ENCODE measurements around the gene SLC28A2. TPM values are rescaled to one million over a fixed set of nuclear protein-coding genes. Genes with fewer than 3 reads are reported as not detected.
A peak's percentile ranks its signal among the peaks of the same experiment; 100 is the strongest.
"Not testable (repeated sequence)": the region's sequence is repeated elsewhere in the genome, so short reads cannot be mapped to it uniquely, and the experiment has no call there.

The SLC28A2 gene
- total RNA-seq, 1 experiment from 2014 or later = not detected

DNA sequence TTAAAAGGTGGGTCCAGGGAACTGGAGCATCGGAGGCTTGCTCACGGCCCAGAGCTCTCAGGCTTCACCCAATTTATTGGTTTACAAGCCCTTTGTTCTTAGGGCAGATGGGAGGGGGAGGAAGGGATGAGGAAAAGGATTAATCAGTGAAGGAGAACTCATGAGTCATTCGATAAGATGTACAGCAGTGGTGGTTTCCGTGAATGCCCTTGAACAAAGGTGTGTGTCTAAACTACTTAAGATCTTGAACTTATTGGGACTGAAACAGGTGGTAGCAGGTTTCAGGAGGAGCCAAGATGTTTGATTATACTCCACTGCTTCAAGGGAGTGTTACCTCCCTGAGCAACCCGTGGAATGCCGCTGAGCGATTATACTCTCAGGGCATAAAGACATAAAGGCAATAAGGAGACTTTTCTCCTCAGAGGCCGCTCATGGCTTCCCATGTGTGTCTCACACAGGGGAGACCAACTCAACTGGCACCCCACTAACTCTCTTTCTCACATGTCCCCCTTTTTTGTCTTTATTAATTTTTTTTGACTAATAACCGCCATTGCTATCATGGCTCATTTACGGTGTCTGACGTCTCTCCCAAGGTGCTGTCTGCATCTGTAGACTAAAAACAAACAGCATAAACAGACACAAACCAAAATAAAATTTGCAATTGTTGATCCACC is 17.3 kb upstream of the SLC28A2 start:
- Mint-ChIP-seq H3K36me3 (ENCODE audit: insufficient read depth, unreplicated experiment) (no peaks in the 10 kb centered on the region), H3K4me3 (ENCODE audit: low read depth, unreplicated experiment) (no peak overlapping the region), H3K27me3 (ENCODE audit: unreplicated experiment) (no peaks in the 10 kb centered on the region), H3K4me1 (ENCODE audit: low read depth, unreplicated experiment) (no peaks in the 10 kb centered on the region), H3K9me3 (ENCODE audit: low read depth, unreplicated experiment) (peaks cover 10% of the 10 kb centered on the region), H3K27ac (ENCODE audit: unreplicated experiment) (no peak overlapping the region)
- DNase-seq = peak; percentile 7
- TF ChIP-seq, protein P1, sequence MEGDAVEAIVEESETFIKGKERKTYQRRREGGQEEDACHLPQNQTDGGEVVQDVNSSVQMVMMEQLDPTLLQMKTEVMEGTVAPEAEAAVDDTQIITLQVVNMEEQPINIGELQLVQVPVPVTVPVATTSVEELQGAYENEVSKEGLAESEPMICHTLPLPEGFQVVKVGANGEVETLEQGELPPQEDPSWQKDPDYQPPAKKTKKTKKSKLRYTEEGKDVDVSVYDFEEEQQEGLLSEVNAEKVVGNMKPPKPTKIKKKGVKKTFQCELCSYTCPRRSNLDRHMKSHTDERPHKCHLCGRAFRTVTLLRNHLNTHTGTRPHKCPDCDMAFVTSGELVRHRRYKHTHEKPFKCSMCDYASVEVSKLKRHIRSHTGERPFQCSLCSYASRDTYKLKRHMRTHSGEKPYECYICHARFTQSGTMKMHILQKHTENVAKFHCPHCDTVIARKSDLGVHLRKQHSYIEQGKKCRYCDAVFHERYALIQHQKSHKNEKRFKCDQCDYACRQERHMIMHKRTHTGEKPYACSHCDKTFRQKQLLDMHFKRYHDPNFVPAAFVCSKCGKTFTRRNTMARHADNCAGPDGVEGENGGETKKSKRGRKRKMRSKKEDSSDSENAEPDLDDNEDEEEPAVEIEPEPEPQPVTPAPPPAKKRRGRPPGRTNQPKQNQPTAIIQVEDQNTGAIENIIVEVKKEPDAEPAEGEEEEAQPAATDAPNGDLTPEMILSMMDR (IDR thresholded peaks at IDR 0.05; ENCODE audit: unreplicated experiment) = no peak
- CTCF ChIA-PET = no interaction called here
- intact Hi-C loops (cut with micrococcal nuclease; ENCODE audit: unreplicated experiment) = loop anchor here (2.0 kb wide), 1 partner anchor 14 kb away; no protein-coding TSS in a partner anchor
- BruUV-seq (replicated peaks) = no TSS peak

GRCh38 chr15:45236806-45237205 is 15.2 kb upstream of the SLC28A2 start:
- BruUV-seq (replicated peaks) = not testable (repeated sequence)

DNA sequence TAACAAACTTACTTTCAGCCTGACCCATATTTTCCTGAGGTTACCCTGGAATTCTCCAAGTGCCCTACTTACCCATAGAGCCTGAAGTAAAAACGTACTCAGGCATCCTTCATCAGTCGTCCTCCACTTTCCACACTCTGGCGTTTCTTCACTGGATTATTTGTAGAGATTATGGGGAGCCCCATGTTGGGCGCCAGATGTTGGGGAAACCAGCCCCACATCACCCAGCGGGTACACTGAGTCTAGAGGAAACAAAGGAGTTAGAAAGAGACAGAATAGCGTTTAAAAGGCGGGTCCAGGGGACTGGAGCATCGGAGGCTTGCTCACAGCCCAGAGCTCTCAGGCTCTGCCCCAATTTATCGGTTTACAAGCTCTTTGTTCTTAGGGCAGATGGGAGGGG is 9.7 kb upstream of the SLC28A2 start:
- no peaks in the 10 kb centered on the region for H3K36me3 Mint-ChIP-seq (ENCODE audit: insufficient read depth, unreplicated experiment)
- no peaks in the 10 kb centered on the region for H3K27me3 Mint-ChIP-seq (ENCODE audit: unreplicated experiment)
- H3K27ac Mint-ChIP-seq (ENCODE audit: unreplicated experiment) = no peak overlapping the region
- H3K4me1 Mint-ChIP-seq (ENCODE audit: low read depth, unreplicated experiment) = no peaks in the 10 kb centered on the region
- CTCF ChIA-PET = no interaction called here
- DNase-seq = peak; percentile 15
- intact Hi-C loops (cut with micrococcal nuclease; ENCODE audit: unreplicated experiment) = no loop called here
- no TSS peak for BruUV-seq (replicated peaks)
- peaks cover 14% of the 10 kb centered on the region for H3K9me3 Mint-ChIP-seq (ENCODE audit: low read depth, unreplicated experiment)
- TF ChIP-seq, protein P1 (IDR thresholded peaks at IDR 0.05; ENCODE audit: unreplicated experiment) = no peak
- no peak overlapping the region for H3K4me3 Mint-ChIP-seq (ENCODE audit: low read depth, unreplicated experiment)

More at GRCh38 chr15:45236806-45237205, 15.2 kb upstream of the SLC28A2 start:
- peaks cover 12% of the 10 kb centered on the region for H3K9me3 Mint-ChIP-seq (ENCODE audit: low read depth, unreplicated experiment)
- H3K36me3 Mint-ChIP-seq (ENCODE audit: insufficient read depth, unreplicated experiment); DNase-seq; H3K4me1 Mint-ChIP-seq (ENCODE audit: low read depth, unreplicated experiment); H3K4me3 Mint-ChIP-seq (ENCODE audit: low read depth, unreplicated experiment); intact Hi-C loops (cut with micrococcal nuclease; ENCODE audit: unreplicated experiment); H3K27ac Mint-ChIP-seq (ENCODE audit: unreplicated experiment); CTCF ChIA-PET; H3K27me3 Mint-ChIP-seq (ENCODE audit: unreplicated experiment): not testable (repeated sequence)

DNA sequence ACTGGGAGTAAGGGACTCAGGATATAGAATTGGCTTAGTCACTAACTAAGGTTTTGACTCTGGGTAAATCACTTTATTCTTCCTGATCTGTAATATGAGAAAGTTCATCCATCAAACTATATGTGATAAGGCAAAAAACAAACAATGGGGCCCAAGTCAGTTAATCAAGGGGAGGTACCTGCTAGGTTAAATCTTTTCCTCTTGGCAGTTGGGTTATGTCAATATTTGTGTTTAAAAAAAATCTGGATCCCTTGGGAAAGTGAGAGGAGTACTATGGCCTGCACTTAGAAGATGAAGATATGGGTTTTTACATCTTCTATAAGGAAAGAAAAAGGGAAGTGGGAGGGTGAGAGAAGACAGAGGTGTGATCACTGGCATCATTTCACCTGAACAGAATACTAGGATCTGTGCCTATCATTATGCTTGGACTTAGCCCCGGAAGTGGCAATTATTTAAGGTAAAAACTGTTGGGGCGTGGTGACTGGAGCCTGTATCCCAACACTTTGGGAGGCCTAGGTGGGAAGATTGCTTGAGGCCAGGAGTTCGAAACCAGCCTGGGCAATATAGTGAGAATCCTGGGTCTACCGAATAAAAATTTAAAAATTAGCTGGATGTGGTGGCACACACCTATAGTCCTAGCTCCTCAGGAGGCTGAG is 2.8 kb upstream of the SLC28A2 start:
- H3K4me1 Mint-ChIP-seq (ENCODE audit: low read depth, unreplicated experiment) = peaks cover 10% of the 10 kb centered on the region

More for the DNA sequence above, 2.8 kb upstream of the SLC28A2 start:
- peak overlapping the region; percentile 13 for H3K27ac Mint-ChIP-seq (ENCODE audit: unreplicated experiment)
- no TSS peak for BruUV-seq (replicated peaks)
- TF ChIP-seq, protein P1 (IDR thresholded peaks at IDR 0.05; ENCODE audit: unreplicated experiment) = no peak
- H3K9me3 Mint-ChIP-seq (ENCODE audit: low read depth, unreplicated experiment) = peaks cover 10% of the 10 kb centered on the region
- CTCF ChIA-PET = interaction anchor here (0.8 to 1.2 kb wide), 3 partner anchors 12 to 48 kb away, joined by 3 to 7 read pairs (median 4); no protein-coding TSS in a partner anchor
- no peaks in the 10 kb centered on the region for H3K36me3 Mint-ChIP-seq (ENCODE audit: insufficient read depth, unreplicated experiment)
- intact Hi-C loops (cut with micrococcal nuclease; ENCODE audit: unreplicated experiment) = loop anchor here (2.0 kb wide), 1 partner anchor 14 kb away; no protein-coding TSS in a partner anchor
- no peaks in the 10 kb centered on the region for H3K27me3 Mint-ChIP-seq (ENCODE audit: unreplicated experiment)
- DNase-seq = peak; percentile 23
- no peak overlapping the region for H3K4me3 Mint-ChIP-seq (ENCODE audit: low read depth, unreplicated experiment)

Measured in Calu3 (cell line).